KMS-11 (cell line): Measurements from ENCODE around the gene MAP3K2.
A peak's percentile ranks its signal among the peaks of the same experiment; 100 is the strongest.

Source experiments
- H2AFZ ChIP-seq: fragments of 200-600 bp; sonication (generic); 2 replicates; pipeline ENCODE4 v1.6.1; 2016; ENCODE audit warnings: antibody characterized with exemption, mixed run types, low read depth
- H3K27ac ChIP-seq: fragments of 200-600 bp; sonication (generic); 2 replicates; pipeline ENCODE4 v1.6.1; 2016; ENCODE audit warnings: mild to moderate bottlenecking, mixed run types
- H3K27me3 ChIP-seq: fragments of 200-600 bp; sonication (generic); 2 replicates; pipeline ENCODE4 v1.6.1; 2017; ENCODE audit warnings: mild to moderate bottlenecking, low read depth, mixed run types, moderate library complexity; ENCODE audit not compliant: insufficient read depth
- H3K36me3 ChIP-seq: fragments of 200-600 bp; sonication (generic); 2 replicates; pipeline ENCODE4 v1.6.1; 2017; ENCODE audit warnings: mild to moderate bottlenecking, mixed run types; ENCODE audit not compliant: insufficient read depth
- H3K4me1 ChIP-seq: fragments of 200-600 bp; sonication (generic); 2 replicates; pipeline ENCODE4 v1.6.1; 2016; ENCODE audit warnings: mild to moderate bottlenecking, low read depth, mixed run types; ENCODE audit not compliant: poor library complexity, severe bottlenecking
- H3K4me2 ChIP-seq: fragments of 200-600 bp; sonication (generic); 2 replicates; pipeline ENCODE4 v1.7.0; 2016; ENCODE audit warnings: mild to moderate bottlenecking, mixed run types
- H3K4me3 ChIP-seq: fragments of 200-600 bp; sonication (generic); IDR thresholded peaks from 2 replicates; pipeline ENCODE4 v1.6.1; 2017; ENCODE audit warnings: low read depth, low read length, mixed read lengths; ENCODE audit not compliant: insufficient read depth
- H3K79me2 ChIP-seq: fragments of 200-600 bp; sonication (generic); 2 replicates; pipeline ENCODE4 v1.6.1; 2016; ENCODE audit warnings: low read depth, mixed run types; ENCODE audit not compliant: insufficient read depth
- H3K9ac ChIP-seq: fragments of 200-600 bp; sonication (generic); 2 replicates; pipeline ENCODE4 v1.6.1; 2016; ENCODE audit warnings: mild to moderate bottlenecking, mixed run types
- H4K20me1 ChIP-seq: fragments of 200-600 bp; sonication (generic); 2 replicates; pipeline ENCODE4 v1.6.1; 2016; ENCODE audit warnings: mild to moderate bottlenecking, mixed run types; ENCODE audit not compliant: insufficient read depth
- CTCF ChIP-seq: fragments of 200-600 bp; sonication (generic); conservative IDR thresholded peaks from 2 replicates; pipeline ENCODE4 v1.6.1; 2017; ENCODE audit warnings: low read depth, mild to moderate bottlenecking, antibody characterized with exemption, low read length, moderate library complexity, mixed read lengths

MAP3K2 gene

GRCh38 chr2:127415593-127416505 is 28.1 kb upstream of the MAP3K2 start:
- H3K4me1 ChIP-seq, result peaks cover 15% of the 10 kb centered on the region
- H3K79me2 ChIP-seq, result no peaks in the 10 kb centered on the region
- H4K20me1 ChIP-seq, result no peaks in the 10 kb centered on the region
- peak; percentile 66 for TF ChIP-seq CTCF
- H3K4me2 ChIP-seq, result peak overlapping the region; percentile 67
- no peaks in the 10 kb centered on the region for H3K36me3 ChIP-seq
- H3K27me3 ChIP-seq, result no peaks in the 10 kb centered on the region
- H3K4me3 ChIP-seq, result peak overlapping the region; percentile 29
- H3K27ac ChIP-seq, result no peak overlapping the region
- no peak overlapping the region for H3K9ac ChIP-seq
- peak overlapping the region; percentile 92 for H2AFZ ChIP-seq

- Histone ChIP-seq H3K27ac (no peak overlapping the region), H3K36me3 (no peaks in the 10 kb centered on the region), H3K4me1 (peaks cover 19% of the 10 kb centered on the region), H3K4me2 (0 out of 2 replicates have a peak overlapping the region, but pooled peaks have one; percentile 67), H2AFZ (no peak overlapping the region), H3K79me2 (no peaks in the 10 kb centered on the region), H3K27me3 (no peaks in the 10 kb centered on the region), H3K9ac (no peak overlapping the region), H3K4me3 (no peak overlapping the region), H4K20me1 (no peaks in the 10 kb centered on the region)
- no peak for TF ChIP-seq CTCF
Measured at GRCh38 chr2:127414638-127415592, 27.1 kb upstream of the MAP3K2 start.

GRCh38 chr2:127413782-127414637 is 26.2 kb upstream of the MAP3K2 start:
- Histone ChIP-seq H3K4me3 (no peak overlapping the region), H4K20me1 (no peaks in the 10 kb centered on the region), H3K4me2 (no peak overlapping the region), H2AFZ (no peak overlapping the region), H3K4me1 (peaks cover 22% of the 10 kb centered on the region), H3K27ac (no peak overlapping the region), H3K27me3 (no peaks in the 10 kb centered on the region), H3K79me2 (no peaks in the 10 kb centered on the region), H3K36me3 (no peaks in the 10 kb centered on the region), H3K9ac (no peak overlapping the region)
- no peak for TF ChIP-seq CTCF

GRCh38 chr2:127413200-127413599 is 25.4 kb upstream of the MAP3K2 start:
- Histone ChIP-seq H4K20me1 (no peaks in the 10 kb centered on the region), H3K4me1 (peaks cover 28% of the 10 kb centered on the region), H3K27me3 (no peaks in the 10 kb centered on the region), H3K27ac (no peak overlapping the region), H2AFZ (no peak overlapping the region), H3K9ac (no peak overlapping the region), H3K36me3 (no peaks in the 10 kb centered on the region), H3K79me2 (no peaks in the 10 kb centered on the region), H3K4me2 (no peak overlapping the region), H3K4me3 (no peak overlapping the region)
- TF ChIP-seq CTCF, result no peak
